IMR-90 (cell line): Measurements from ENCODE around the gene CFAP58. TPM values are rescaled to one million over a fixed set of nuclear protein-coding genes. Genes with fewer than 3 reads are reported as not detected.

Source experiments
- ATAC-seq: fragments of 200-7000 bp; cut with Tn5 transposase; 2 replicates; pipeline ENCODE4 v1.9.1; 2020; ENCODE audit warnings: low read depth, mild to moderate bottlenecking, moderate library complexity
- BruUV-seq: library from RNA; stranded (reverse); fragments of 400-500 nt; replicated peaks from 2 replicates; lab custom pipeline; 2021; lab: Mats Ljungman, UMichigan
- CTCF ChIA-PET: fragments of 300-600 bp; formaldehyde crosslinking; extraction: SDS; loops from one replicate; lab custom pipeline; 2021; ENCODE audit warnings: antibody characterized with exemption; lab: Yijun Ruan, JAX
- POLR2A ChIA-PET: fragments of 300-600 bp; sonication (Branson Sonifier 250); formaldehyde crosslinking; loops from one replicate; lab custom pipeline; 2022; ENCODE audit warnings: antibody characterized with exemption; ENCODE audit not compliant: unreplicated experiment; lab: Charles Lee
- DNase-seq: peaks from one replicate; pipeline ENCODE4 v3.0.0; 2013
- H2AFZ ChIP-seq: replicated peaks from 2 replicates; pipeline ENCODE3; 2013; ENCODE audit warnings: low read length, mild to moderate bottlenecking; ENCODE audit not compliant: poor library complexity
- H2AK5ac ChIP-seq: 2 replicates; pipeline ENCODE4 v1.6.1; 2013; ENCODE audit warnings: low read depth, low read length, inconsistent platforms
- H2AK9ac ChIP-seq: replicated peaks from 2 replicates; pipeline ENCODE3; 2013; ENCODE audit warnings: mild to moderate bottlenecking, low read depth, low read length, moderate library complexity; ENCODE audit not compliant: poor library complexity
- H2BK120ac ChIP-seq: 2 replicates; pipeline ENCODE4 v1.6.1; 2013; ENCODE audit warnings: low read depth, low read length, inconsistent platforms
- H2BK15ac ChIP-seq: 3 replicates; pipeline ENCODE4 v1.6.1; 2013; ENCODE audit warnings: low read depth, low read length, inconsistent platforms
- H2BK20ac ChIP-seq: 2 replicates; pipeline ENCODE4 v1.6.1; 2013; ENCODE audit warnings: low read depth, mild to moderate bottlenecking, inconsistent platforms, low read length, moderate library complexity
- H2BK5ac ChIP-seq: 2 replicates; pipeline ENCODE4 v1.6.1; 2013; ENCODE audit warnings: mild to moderate bottlenecking, low read depth, low read length, inconsistent platforms; ENCODE audit not compliant: poor library complexity, severe bottlenecking
- H3K14ac ChIP-seq: replicated peaks from 2 replicates; pipeline ENCODE4 v1.6.1; 2013; ENCODE audit warnings: low read depth, low read length, inconsistent platforms
- H3K18ac ChIP-seq: 2 replicates; pipeline ENCODE4 v1.6.1; 2013; ENCODE audit warnings: low read depth, low read length, control low read depth
- H3K23ac ChIP-seq: 2 replicates; pipeline ENCODE4 v1.6.1; 2013; ENCODE audit warnings: low read depth, low read length, inconsistent platforms
- H3K27ac ChIP-seq: 2 replicates; pipeline ENCODE4 v1.5.1; 2013; ENCODE audit warnings: mild to moderate bottlenecking, control low read depth, low read length; ENCODE audit not compliant: insufficient read depth
- H3K27me3 ChIP-seq: 2 replicates; pipeline ENCODE4 v1.6.1; 2013; ENCODE audit warnings: low read length; ENCODE audit not compliant: control insufficient read depth, insufficient read depth
- H3K36me3 ChIP-seq: 2 replicates; pipeline ENCODE4 v1.6.1; 2013; ENCODE audit warnings: low read length, mixed read lengths; ENCODE audit not compliant: control insufficient read depth, insufficient read depth
- H3K4ac ChIP-seq: 2 replicates; pipeline ENCODE4 v1.6.1; 2013; ENCODE audit warnings: low read depth, low read length, inconsistent platforms
- H3K4me1 ChIP-seq: 2 replicates; pipeline ENCODE4 v1.6.1; 2013; ENCODE audit warnings: low read length, mixed read lengths; ENCODE audit not compliant: control insufficient read depth, insufficient read depth
- H3K4me2 ChIP-seq: 2 replicates; pipeline ENCODE4 v1.6.1; 2013; ENCODE audit warnings: low read depth, mild to moderate bottlenecking, control low read depth, low read length, moderate library complexity
- H3K4me3 ChIP-seq: 2 replicates; pipeline ENCODE4 v1.5.1; 2013; ENCODE audit warnings: low read depth, mild to moderate bottlenecking, control low read depth, low read length, moderate library complexity; ENCODE audit not compliant: insufficient read depth
- H3K56ac ChIP-seq: 2 replicates; pipeline ENCODE4 v1.6.1; 2013; ENCODE audit warnings: low read length, inconsistent platforms; ENCODE audit not compliant: insufficient read depth; ENCODE audit errors: extremely low read depth
- H3K79me1 ChIP-seq, 2 experiments: 2 replicates each; pipeline ENCODE4 v1.6.1; 2013; ENCODE audit warnings: low read length in 2 of 2, inconsistent platforms in 1 of 2, low read depth in 1 of 2
- H3K9ac ChIP-seq: 2 replicates; pipeline ENCODE4 v1.6.1; 2013; ENCODE audit warnings: low read depth, low read length, control low read depth
- H3K9me1 ChIP-seq: 2 replicates; pipeline ENCODE4 v1.6.1; 2013; ENCODE audit warnings: low read length, inconsistent platforms; ENCODE audit not compliant: insufficient read depth
- H3K9me3 ChIP-seq: 2 replicates; pipeline ENCODE4 v1.6.1; 2013; ENCODE audit warnings: low read length; ENCODE audit not compliant: control insufficient read depth, insufficient read depth
- H4K20me1 ChIP-seq: 2 replicates; pipeline ENCODE4 v1.6.1; 2013; ENCODE audit warnings: low read length, inconsistent platforms; ENCODE audit not compliant: insufficient read depth
- H4K5ac ChIP-seq: 2 replicates; pipeline ENCODE4 v1.6.1; 2013; ENCODE audit warnings: mild to moderate bottlenecking, low read depth, low read length, control low read depth
- H4K8ac ChIP-seq, 2 experiments: 2 replicates each; pipeline ENCODE4 v1.6.1; 2013; ENCODE audit warnings: low read depth in 2 of 2, low read length in 2 of 2, control low read depth in 1 of 2, inconsistent platforms in 1 of 2
- H4K91ac ChIP-seq: 2 replicates; pipeline ENCODE4 v1.6.1; 2013; ENCODE audit warnings: low read depth, low read length, inconsistent platforms; ENCODE audit not compliant: insufficient read depth
- CTCF ChIP-seq: conservative IDR thresholded peaks from 2 replicates; pipeline ENCODE4 v1.5.1; 2012; ENCODE audit warnings: mild to moderate bottlenecking, low read depth, low read length, improper control_type of control experiment
- NFE2L2 ChIP-seq: fragments of 150-350 bp; IDR thresholded peaks from 2 replicates; pipeline ENCODE4 v1.6.1; 2016; ENCODE audit warnings: low read depth, mild to moderate bottlenecking, low read length
- RAD21 ChIP-seq: IDR thresholded peaks from 2 replicates; pipeline ENCODE4 v1.6.1; 2012; ENCODE audit warnings: low read length, improper control_type of control experiment
- RCOR1 ChIP-seq: IDR thresholded peaks from 2 replicates; pipeline ENCODE4 v1.6.1; 2012; ENCODE audit warnings: mild to moderate bottlenecking, low read length, improper control_type of control experiment; ENCODE audit not compliant: insufficient replicate concordance
- SMC3 ChIP-seq: fragments of 150-350 bp; IDR thresholded peaks from 2 replicates; pipeline ENCODE4 v1.6.1; 2016; ENCODE audit warnings: low read depth, mild to moderate bottlenecking, antibody characterized with exemption, low read length, moderate library complexity
- WGBS, 2 experiments: methylation state at CpG; one replicate each; pipeline versions ENCODE4 v1.1.5 to v1.1.7; 2013; ENCODE audit warnings: missing lambda C conversion rate in 2 of 2; ENCODE audit not compliant: insufficient read length in 1 of 2; ENCODE audit errors: extremely low coverage in 2 of 2; 5-methylcytosine and 5-hydroxymethylcytosine counted together
- dilution Hi-C: fragments of 300-500 bp; cut with HindIII; formaldehyde crosslinking; loops from one replicate; pipeline ENCODE4 v1.14.3; 2018; ENCODE audit warnings: low sequenced_read_pairs; ENCODE audit not compliant: unreplicated experiment
- in situ Hi-C: fragments of 300-500 bp; cut with MboI; formaldehyde crosslinking; loops from 3 replicates; pipeline ENCODE4 v1.14.3; 2019; ENCODE audit warnings: low sequenced_read_pairs, inconsistent platforms, mixed read lengths
- intact Hi-C: fragments of 100-400 bp; cut with micrococcal nuclease; formaldehyde crosslinking; loops from 2 replicates; pipeline ENCODE4 v1.10.0; 2022
- polyA plus RNA-seq, 3 experiments: library from polyadenylated mRNA; depleted of rRNA; stranded (reverse); fragments of >200 nt; gene quantifications; 2 replicates each; pipeline ENCODE4 v1.2.3, GENCODE V29; 2012; ENCODE audit warnings: low replicate concordance in 1 of 3
- total RNA-seq: library from RNA; depleted of rRNA; stranded (reverse); fragments of >200 nt; gene quantifications from 2 replicates; pipeline ENCODE4 v1.2.3, GENCODE V29; 2012

CFAP58 gene
- total and polyA plus RNA-seq, 2 of the 4 experiments (the other 2 are of a cell fraction) = 0.36 to 0.72 TPM

GRCh38 chr10:104406715-104407650, 53.4 kb downstream of the CFAP58 start:
- in situ Hi-C loops (no loop called here), dilution Hi-C loops (no loop called here), intact Hi-C loops (loop anchor here (1.0 to 10.0 kb wide), 3 partner anchors 168 to 1768 kb away; no protein-coding TSS in a partner anchor)
- Histone ChIP-seq H2AK9ac (no peak overlapping the region), H2BK20ac (no peak overlapping the region), H4K91ac (no peak overlapping the region), H3K23ac (no peak overlapping the region), H3K9me3 (no peaks in the 10 kb centered on the region), H3K9me1 (no peaks in the 10 kb centered on the region), H4K5ac (no peak overlapping the region), H2BK120ac (no peak overlapping the region), H3K4me2 (no peak overlapping the region), H3K18ac (no peak overlapping the region), H2AK5ac (no peak overlapping the region), H3K14ac (no peak overlapping the region), H4K20me1 (no peaks in the 10 kb centered on the region), H3K4me3 (no peak overlapping the region), H3K36me3 (no peaks in the 10 kb centered on the region), H3K9ac (no peak overlapping the region), H3K4me1 (no peaks in the 10 kb centered on the region), H2BK5ac (no peak overlapping the region), H3K27ac (no peak overlapping the region), H3K79me1 (no peaks in the 10 kb centered on the region), H2AFZ (no peak overlapping the region), H4K8ac (no peak overlapping the region), H3K4ac (no peak overlapping the region), H3K27me3 (peaks cover 2% of the 10 kb centered on the region; the same call in 1 of the 2 replicates), H3K56ac (no peak overlapping the region), H2BK15ac (no peak overlapping the region)
- ChIA-PET POLR2A (no interaction called here), CTCF (no interaction called here)
- no TSS peak for BruUV-seq
- TF ChIP-seq NFE2L2 (no peak), RCOR1 (no peak), RAD21 (peak; percentile 66), SMC3 (peak; percentile 27; the same call in 1 of the 2 replicates), CTCF (peak; percentile 55)
- 60% methylated on average over 1 of the region's 7 CpGs; no CpG with 5 or more reads in 1 of the 2 experiments for WGBS, 2 experiments
- ATAC-seq = peak; percentile 66
- DNase-seq = peak; percentile 50
